Endodermal cell (in vitro differentiated cells): Measurements from ENCODE around the gene MAB21L1. TPM values are rescaled to one million over a fixed set of nuclear protein-coding genes. Genes with fewer than 3 reads are reported as not detected.

Source experiments
- DNase-seq: peaks from one replicate; pipeline ENCODE4 v3.0.0-alpha.2; 2017
- H3K27ac ChIP-seq: 2 replicates; pipeline ENCODE4 v1.5.1; 2013; ENCODE audit warnings: mild to moderate bottlenecking, low read depth, low read length, moderate library complexity
- H3K27me3 ChIP-seq: 2 replicates; pipeline ENCODE4 v1.6.1; 2013; ENCODE audit warnings: mild to moderate bottlenecking, low read length, moderate library complexity; ENCODE audit not compliant: insufficient read depth, control insufficient read depth, poor library complexity, severe bottlenecking
- H3K36me3 ChIP-seq: 2 replicates; pipeline ENCODE4 v1.7.0; 2013; ENCODE audit warnings: mild to moderate bottlenecking, low read length, moderate library complexity; ENCODE audit not compliant: control insufficient read depth, insufficient read depth
- H3K4me1 ChIP-seq: one replicate; pipeline ENCODE4 v1.7.0; 2013; ENCODE audit warnings: low read length; ENCODE audit not compliant: control insufficient read depth, insufficient read depth
- H3K4me3 ChIP-seq: 2 replicates; pipeline ENCODE4 v1.5.1; 2013; ENCODE audit warnings: mild to moderate bottlenecking, low read length, moderate library complexity
- H3K9ac ChIP-seq: 2 replicates; pipeline ENCODE4 v1.6.1; 2013; ENCODE audit warnings: mild to moderate bottlenecking, low read length, moderate library complexity; ENCODE audit not compliant: poor library complexity, severe bottlenecking; ENCODE audit errors: extremely low read depth
- H3K9me3 ChIP-seq: 2 replicates; pipeline ENCODE4 v1.6.1; 2013; ENCODE audit warnings: mild to moderate bottlenecking, low read length, moderate library complexity; ENCODE audit not compliant: control insufficient read depth
- H3K27ac Mint-ChIP-seq: 2 replicates; pipeline ENCODE4 v1.8.0; 2020; ENCODE audit warnings: mixed read lengths
- H3K27me3 Mint-ChIP-seq: 2 replicates; pipeline ENCODE4 v1.8.0; 2021; ENCODE audit warnings: mild to moderate bottlenecking, mixed read lengths; ENCODE audit not compliant: insufficient read depth
- H3K36me3 Mint-ChIP-seq: 2 replicates; pipeline ENCODE4 v1.8.0; 2020; ENCODE audit warnings: low read depth, mixed read lengths
- H3K4me1 Mint-ChIP-seq: 2 replicates; pipeline ENCODE4 v1.8.0; 2020; ENCODE audit warnings: mixed read lengths
- H3K4me3 Mint-ChIP-seq: 2 replicates; pipeline ENCODE4 v1.8.0; 2020; ENCODE audit warnings: mild to moderate bottlenecking, moderate library complexity, mixed read lengths
- H3K9me3 Mint-ChIP-seq: 2 replicates; pipeline ENCODE4 v1.8.0; 2020; ENCODE audit warnings: mild to moderate bottlenecking, mixed read lengths
- WGBS, 2 experiments: methylation state at CpG; one replicate each; pipeline versions ENCODE4 v1.1.5 to v1.1.7; 2013; ENCODE audit warnings: missing lambda C conversion rate in 2 of 2, mixed read lengths in 1 of 2; ENCODE audit not compliant: insufficient coverage in 1 of 2, insufficient read length in 1 of 2; 5-methylcytosine and 5-hydroxymethylcytosine counted together
- total RNA-seq, 2 donors: library from RNA; stranded (reverse); fragmentation: NEBNext Ultra II Directional in 1 of 2; extraction: Animal tissue kit (Norgen Biotek cat#: 25700) in 1 of 2; gene quantifications; 2 replicates in 1 of 2; 3 replicates in 1 of 2; pipeline ENCODE4 v1.2.1, GENCODE V29; 2021
- TF ChIP-seq, protein P1 (sequence below): fragments of 200-600 bp; sonication (generic); conservative IDR thresholded peaks from 2 replicates; pipeline ENCODE4 v1.5.0; 2021; ENCODE audit warnings: antibody characterized with exemption, mild to moderate bottlenecking

MAB21L1 gene
- total RNA-seq, 2 donors from 2014 or later = 0.09 TPM; not detected in 1

DNA sequence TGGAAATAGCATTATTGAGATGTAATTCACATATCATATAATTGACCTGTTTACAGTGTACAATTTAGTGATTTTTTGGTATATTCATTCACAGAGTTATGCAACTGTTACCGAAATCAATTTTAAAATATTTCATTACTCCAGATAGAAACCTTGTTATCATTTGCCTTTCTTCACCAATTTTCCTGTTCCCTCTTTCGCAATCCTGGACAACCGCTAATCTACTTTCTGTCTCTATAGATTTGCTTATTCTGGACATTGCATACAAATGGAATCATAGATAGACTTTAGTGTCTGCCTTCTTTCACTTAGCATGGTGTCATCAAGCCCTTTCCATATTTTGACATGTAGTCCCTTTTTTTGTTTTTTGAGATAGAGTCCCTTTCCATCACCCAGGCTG, 19.2 kb downstream of the MAB21L1 start:
- H3K4me1 Mint-ChIP-seq = no peaks in the 10 kb centered on the region
- H3K27me3 Mint-ChIP-seq = no peaks in the 10 kb centered on the region
- Histone ChIP-seq H3K4me1 (no peaks in the 10 kb centered on the region), H3K36me3 (no peaks in the 10 kb centered on the region), H3K27ac (no peak overlapping the region), H3K4me3 (no peak overlapping the region), H3K27me3 (no peaks in the 10 kb centered on the region), H3K9me3 (no peaks in the 10 kb centered on the region), H3K9ac (no peak overlapping the region)
- no peak for DNase-seq
- no peak overlapping the region for H3K27ac Mint-ChIP-seq
- TF ChIP-seq, protein P1, sequence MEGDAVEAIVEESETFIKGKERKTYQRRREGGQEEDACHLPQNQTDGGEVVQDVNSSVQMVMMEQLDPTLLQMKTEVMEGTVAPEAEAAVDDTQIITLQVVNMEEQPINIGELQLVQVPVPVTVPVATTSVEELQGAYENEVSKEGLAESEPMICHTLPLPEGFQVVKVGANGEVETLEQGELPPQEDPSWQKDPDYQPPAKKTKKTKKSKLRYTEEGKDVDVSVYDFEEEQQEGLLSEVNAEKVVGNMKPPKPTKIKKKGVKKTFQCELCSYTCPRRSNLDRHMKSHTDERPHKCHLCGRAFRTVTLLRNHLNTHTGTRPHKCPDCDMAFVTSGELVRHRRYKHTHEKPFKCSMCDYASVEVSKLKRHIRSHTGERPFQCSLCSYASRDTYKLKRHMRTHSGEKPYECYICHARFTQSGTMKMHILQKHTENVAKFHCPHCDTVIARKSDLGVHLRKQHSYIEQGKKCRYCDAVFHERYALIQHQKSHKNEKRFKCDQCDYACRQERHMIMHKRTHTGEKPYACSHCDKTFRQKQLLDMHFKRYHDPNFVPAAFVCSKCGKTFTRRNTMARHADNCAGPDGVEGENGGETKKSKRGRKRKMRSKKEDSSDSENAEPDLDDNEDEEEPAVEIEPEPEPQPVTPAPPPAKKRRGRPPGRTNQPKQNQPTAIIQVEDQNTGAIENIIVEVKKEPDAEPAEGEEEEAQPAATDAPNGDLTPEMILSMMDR = no peak
- 98 to 100% methylated on average over 3 of the region's 3 CpGs for WGBS, 2 experiments
- H3K4me3 Mint-ChIP-seq = no peak overlapping the region
- no peaks in the 10 kb centered on the region for H3K9me3 Mint-ChIP-seq
- H3K36me3 Mint-ChIP-seq = no peaks in the 10 kb centered on the region

DNA sequence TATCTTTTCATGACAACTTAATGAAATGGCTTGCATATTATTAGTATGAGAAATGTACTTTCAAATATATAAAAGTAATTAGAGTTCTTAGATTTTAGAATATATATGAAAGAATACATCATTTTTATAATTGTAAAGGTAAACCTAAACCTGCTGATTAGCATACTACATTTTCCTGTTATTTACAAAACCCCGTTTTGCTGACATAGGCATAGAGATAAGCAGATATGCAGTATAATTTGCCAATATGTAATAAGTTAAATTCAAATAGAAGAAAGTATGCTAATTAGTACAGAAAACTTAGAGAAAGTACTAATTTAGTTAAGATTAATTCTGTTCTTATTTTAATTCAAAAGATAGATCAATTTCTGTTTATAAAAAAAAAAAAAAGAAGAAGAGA, 21.5 kb downstream of the MAB21L1 start:
- WGBS, 2 experiments = 100% methylated on average over 1 of the region's 1 CpG; no CpG with 5 or more reads in 1 of the 2 experiments
- Mint-ChIP-seq H3K27ac (no peak overlapping the region), H3K4me1 (no peaks in the 10 kb centered on the region), H3K9me3 (no peaks in the 10 kb centered on the region), H3K27me3 (no peaks in the 10 kb centered on the region), H3K36me3 (no peaks in the 10 kb centered on the region), H3K4me3 (no peak overlapping the region)
- Histone ChIP-seq H3K4me1 (no peaks in the 10 kb centered on the region), H3K9ac (no peak overlapping the region), H3K9me3 (no peaks in the 10 kb centered on the region), H3K27me3 (no peaks in the 10 kb centered on the region), H3K4me3 (no peak overlapping the region), H3K36me3 (no peaks in the 10 kb centered on the region), H3K27ac (no peak overlapping the region)
- TF ChIP-seq, protein P1 = no peak
- DNase-seq = no peak

DNA sequence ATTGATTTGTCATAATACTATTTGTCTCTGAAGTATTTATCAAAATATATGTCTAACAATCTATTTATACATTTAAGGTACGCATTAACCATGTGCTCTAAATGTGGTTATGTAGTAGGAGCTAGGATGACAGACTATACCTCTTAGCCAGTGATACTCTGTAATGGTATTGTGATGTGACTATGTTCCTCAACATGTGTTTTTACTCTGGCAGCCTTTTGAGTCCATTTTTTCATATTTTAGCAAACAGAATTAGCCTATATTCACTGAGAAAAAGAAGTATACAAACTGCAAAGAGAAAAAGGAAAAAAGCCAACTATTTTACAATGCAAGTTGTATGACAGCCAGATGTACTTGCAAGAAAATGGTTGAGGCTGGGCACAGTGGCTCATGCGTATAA, 26.7 kb downstream of the MAB21L1 start:
- Mint-ChIP-seq H3K4me1 (peaks cover 5% of the 10 kb centered on the region), H3K36me3 (no peaks in the 10 kb centered on the region), H3K9me3 (no peaks in the 10 kb centered on the region), H3K4me3 (no peak overlapping the region), H3K27me3 (no peaks in the 10 kb centered on the region), H3K27ac (no peak overlapping the region)
- Histone ChIP-seq H3K4me3 (no peak overlapping the region), H3K27ac (no peak overlapping the region), H3K4me1 (peaks cover 5% of the 10 kb centered on the region), H3K27me3 (peaks cover 9% of the 10 kb centered on the region), H3K9me3 (no peaks in the 10 kb centered on the region), H3K9ac (no peak overlapping the region), H3K36me3 (no peaks in the 10 kb centered on the region)
- WGBS, 2 experiments = 91% methylated on average over 2 of the region's 2 CpGs; no CpG with 5 or more reads in 1 of the 2 experiments
- TF ChIP-seq, protein P1 = no peak
- DNase-seq = no peak
